ENCODE data around the gene LDHD. TPM values are rescaled to one million over a fixed set of nuclear protein-coding genes. Genes with fewer than 3 reads are reported as not detected.

LDHD gene
- total and polyA plus RNA-seq, 8 donors, result 6.9 to 20.3 (median 9.7) TPM

DNA sequence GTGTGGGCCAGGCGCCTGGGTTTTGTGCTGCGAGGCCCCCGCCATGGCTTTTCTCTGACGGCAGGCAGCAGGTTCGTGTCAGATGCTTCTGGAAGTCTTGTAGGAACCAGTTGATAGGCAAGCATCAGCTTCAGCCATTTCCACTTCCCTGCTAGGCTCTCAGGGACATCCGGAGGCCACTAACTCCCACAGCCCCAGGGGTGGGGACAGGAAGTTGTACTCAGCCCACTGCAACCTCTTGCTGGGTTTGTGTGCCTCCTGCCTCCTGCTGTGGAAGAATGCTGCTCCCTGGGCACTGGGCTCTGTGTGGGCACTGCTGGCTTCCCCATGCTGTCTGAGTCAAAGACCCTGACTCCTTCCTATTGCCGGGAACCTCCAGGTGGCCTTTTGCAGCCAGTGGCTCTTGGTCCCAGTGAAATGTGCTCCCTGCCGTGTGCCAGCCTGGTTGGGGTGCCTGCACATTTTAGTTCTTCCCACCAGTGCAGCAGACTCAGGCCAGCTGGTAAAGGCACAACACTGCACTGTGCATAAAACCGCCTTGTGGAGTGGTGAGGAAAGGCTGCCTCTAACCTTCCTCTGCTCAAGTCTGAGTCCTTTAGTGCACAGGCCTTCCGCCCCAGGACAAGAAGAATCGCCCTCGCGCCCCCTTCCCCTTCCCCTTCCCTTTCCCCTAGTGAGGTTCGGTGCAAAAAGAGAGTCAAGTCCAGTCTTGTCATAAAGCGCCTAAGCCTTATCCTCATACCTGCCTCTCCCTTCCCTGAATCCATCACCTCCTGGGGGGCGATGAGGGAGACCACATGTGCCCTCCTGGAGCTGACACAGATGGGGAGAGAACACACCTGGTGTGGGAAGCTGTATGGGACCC lies 16.6 kb downstream of the LDHD start:
- Histone ChIP-seq H3K9me3 (no peaks in the 10 kb centered on the region), H3K4me3 (no peak overlapping the region), H3K4me1 (peaks cover 0 to 12% (median 10%) of the 10 kb centered on the region in 3 donors), H3K27ac (no peak overlapping the region), H3K36me3 (no peaks in the 10 kb centered on the region), H3K27me3 (no peaks in the 10 kb centered on the region)
- DNase-seq (no peak), FAIRE-seq (no peak), ATAC-seq (peak in 2 of 4 donors; percentile 10 to 27)
- intact Hi-C loops (cut with DNase I), result no loop called here
- WGBS, 2 donors, result 81 to 90% methylated on average over 16 of the region's 16 CpGs
- TF ChIP-seq, protein P1, sequence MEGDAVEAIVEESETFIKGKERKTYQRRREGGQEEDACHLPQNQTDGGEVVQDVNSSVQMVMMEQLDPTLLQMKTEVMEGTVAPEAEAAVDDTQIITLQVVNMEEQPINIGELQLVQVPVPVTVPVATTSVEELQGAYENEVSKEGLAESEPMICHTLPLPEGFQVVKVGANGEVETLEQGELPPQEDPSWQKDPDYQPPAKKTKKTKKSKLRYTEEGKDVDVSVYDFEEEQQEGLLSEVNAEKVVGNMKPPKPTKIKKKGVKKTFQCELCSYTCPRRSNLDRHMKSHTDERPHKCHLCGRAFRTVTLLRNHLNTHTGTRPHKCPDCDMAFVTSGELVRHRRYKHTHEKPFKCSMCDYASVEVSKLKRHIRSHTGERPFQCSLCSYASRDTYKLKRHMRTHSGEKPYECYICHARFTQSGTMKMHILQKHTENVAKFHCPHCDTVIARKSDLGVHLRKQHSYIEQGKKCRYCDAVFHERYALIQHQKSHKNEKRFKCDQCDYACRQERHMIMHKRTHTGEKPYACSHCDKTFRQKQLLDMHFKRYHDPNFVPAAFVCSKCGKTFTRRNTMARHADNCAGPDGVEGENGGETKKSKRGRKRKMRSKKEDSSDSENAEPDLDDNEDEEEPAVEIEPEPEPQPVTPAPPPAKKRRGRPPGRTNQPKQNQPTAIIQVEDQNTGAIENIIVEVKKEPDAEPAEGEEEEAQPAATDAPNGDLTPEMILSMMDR (IDR thresholded peaks at IDR 0.05), result no peak

DNA sequence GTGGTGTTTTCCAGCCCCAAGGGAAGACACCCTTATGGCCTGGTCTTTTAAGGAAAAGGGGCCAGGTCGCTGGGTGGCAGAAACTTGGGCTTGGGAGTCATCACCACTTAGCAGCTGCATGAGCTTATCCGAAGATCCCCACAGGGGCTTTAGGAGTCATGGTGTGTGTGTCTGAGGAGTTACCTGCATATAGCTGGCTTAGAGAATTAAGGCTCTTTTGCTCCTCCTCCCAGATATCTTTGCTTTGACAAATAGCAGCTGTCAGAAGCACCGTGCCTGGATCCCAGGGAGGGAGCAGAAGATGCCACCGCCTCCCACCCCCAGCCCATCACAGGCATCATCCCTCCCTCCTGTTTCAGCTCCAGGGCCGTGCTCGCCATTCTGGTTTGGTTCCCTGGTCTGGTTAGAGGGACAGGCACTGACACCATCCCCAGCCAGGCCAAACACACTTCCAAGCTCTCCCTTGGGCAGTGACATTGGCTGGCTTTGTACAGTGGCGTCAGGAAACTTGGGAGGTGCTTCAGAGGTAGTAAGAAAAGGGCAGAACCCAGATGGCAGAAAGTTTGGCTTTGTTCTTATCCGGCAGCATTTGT lies 17.4 kb downstream of the LDHD start:
- intact Hi-C loops (cut with DNase I), result no loop called here
- H3K4me1 ChIP-seq, result peaks cover 0 to 12% (median 10%) of the 10 kb centered on the region in 3 donors

DNA sequence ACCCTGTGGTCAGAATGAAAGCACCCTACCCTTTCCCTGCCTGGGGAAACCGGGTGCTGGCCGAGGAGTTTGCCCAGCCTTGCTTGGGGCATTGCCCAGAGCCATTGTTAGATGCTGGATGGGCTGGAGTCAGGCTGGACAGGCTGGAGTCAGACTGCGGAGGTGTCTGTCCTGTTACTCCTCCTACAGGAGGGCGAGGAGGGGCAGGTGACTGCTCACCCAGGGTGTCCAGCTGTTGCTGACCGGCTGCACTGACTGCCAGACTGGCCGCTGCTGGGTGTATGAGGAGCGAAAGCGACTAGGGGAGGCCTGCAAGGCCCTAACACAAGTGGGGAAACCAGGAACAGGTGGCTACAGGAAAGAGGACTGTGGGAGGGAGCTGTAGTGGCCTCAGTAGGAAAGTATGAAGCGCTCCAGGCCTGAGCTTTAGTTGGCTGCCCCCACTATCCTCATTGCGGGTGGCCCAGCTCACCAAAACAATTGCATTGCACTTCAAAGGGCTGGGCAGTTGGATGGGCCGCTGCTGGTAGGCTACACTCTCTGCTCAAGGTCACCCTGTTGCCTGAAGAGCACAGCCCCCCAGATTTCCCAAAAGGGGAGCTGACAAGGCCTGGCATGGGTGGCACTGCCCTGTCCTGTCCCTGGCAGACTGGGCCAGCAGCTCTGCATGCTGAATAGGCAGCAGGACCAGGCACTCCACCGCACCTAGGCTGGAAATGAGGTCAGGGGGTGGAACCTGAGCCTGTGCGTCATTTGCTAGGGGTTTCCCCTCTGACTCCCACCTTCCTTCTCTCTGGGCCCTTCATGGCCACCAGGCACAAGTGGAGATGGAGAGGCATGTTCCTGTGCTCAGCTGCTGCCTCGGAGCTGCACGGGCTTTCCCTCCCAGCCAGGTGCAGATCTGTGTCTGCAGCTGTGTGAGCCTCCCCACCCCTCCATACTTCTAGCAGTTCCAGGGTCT lies 18.4 kb downstream of the LDHD start:
- Histone ChIP-seq H3K4me1 (peaks cover 0 to 16% (median 14%) of the 10 kb centered on the region in 3 donors), H3K27ac (peak overlapping the region in 2 of 4 donors; percentile 19 to 22), H3K27me3 (no peaks in the 10 kb centered on the region), H3K36me3 (no peaks in the 10 kb centered on the region), H3K4me3 (no peak overlapping the region), H3K9me3 (no peaks in the 10 kb centered on the region)
- intact Hi-C loops (cut with DNase I), result no loop called here
- FAIRE-seq (no peak), DNase-seq (no peak), ATAC-seq (peak in 3 of 4 donors; percentile 11 to 31 (median 28))
- WGBS, 2 donors, result 77% methylated on average over 15 of the region's 15 CpGs
- TF ChIP-seq, protein P1 (IDR thresholded peaks at IDR 0.05), result no peak

More for the DNA sequence above, 17.4 kb downstream of the LDHD start:
- Histone ChIP-seq H3K27ac (no peak overlapping the region), H3K36me3 (no peaks in the 10 kb centered on the region), H3K27me3 (no peaks in the 10 kb centered on the region), H3K9me3 (no peaks in the 10 kb centered on the region), H3K4me3 (no peak overlapping the region)
- TF ChIP-seq, protein P1 (IDR thresholded peaks at IDR 0.05), result no peak
- FAIRE-seq, result no peak
- ATAC-seq, result no peak
- no peak for DNase-seq
- 76 to 79% methylated on average over 8 of the region's 8 CpGs for WGBS, 2 donors

DNA sequence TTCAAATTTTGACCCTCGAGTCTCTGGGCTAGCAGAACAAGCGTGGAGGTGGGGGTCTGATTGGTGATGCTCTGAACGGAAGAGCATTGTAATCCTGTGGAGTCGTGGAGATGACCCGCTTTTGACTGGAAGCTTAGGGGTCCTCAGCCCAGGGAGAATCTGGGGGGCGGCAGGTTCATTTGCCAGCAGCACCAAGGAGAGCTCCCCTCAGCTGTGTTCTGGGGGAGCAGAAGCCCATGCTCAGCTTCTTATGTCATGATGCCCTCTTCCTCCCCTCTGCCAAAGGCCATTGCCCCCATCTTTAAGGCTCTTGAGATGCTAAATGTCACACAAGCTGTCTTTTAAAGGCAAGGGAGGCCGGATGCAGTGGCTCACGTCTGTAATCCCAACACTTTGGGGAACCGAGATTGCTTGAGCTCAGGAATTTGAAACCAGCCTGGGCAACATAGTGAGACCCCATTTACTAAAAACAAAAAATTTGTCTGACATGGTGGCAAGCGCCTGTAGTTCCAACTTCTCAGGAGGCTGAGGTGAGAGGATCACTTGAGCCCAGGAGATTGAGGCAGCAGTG lies 19.3 kb downstream of the LDHD start:
- ATAC-seq (no peak), DNase-seq (no peak), FAIRE-seq (no peak)
- Histone ChIP-seq H3K27ac (peak overlapping the region in 3 of 4 donors; percentile 17 to 54 (median 31)), H3K4me3 (no peak overlapping the region), H3K9me3 (no peaks in the 10 kb centered on the region), H3K36me3 (no peaks in the 10 kb centered on the region), H3K27me3 (no peaks in the 10 kb centered on the region), H3K4me1 (peaks cover 0 to 19% (median 18%) of the 10 kb centered on the region in 3 donors)
- TF ChIP-seq, protein P1 (IDR thresholded peaks at IDR 0.05), result no peak
- intact Hi-C loops (cut with DNase I), result no loop called here
- 83 to 85% methylated on average over 10 of the region's 10 CpGs for WGBS, 2 donors

Measured in pancreas (tissue), 10 donors.